HepG2 (cell line): ENCODE results near the gene GRK5.

ENCODE experiments used
- CENPBD1 ChIP-seq: sonication (generic); formaldehyde crosslinking; IDR thresholded peaks from 2 replicates; pipeline ENCODE4 v1.8.0; 2022; ENCODE audit warnings: missing genetic modification reagents, low read depth, mild to moderate bottlenecking, borderline replicate concordance
- RELA ChIP-seq: sonication (generic); formaldehyde crosslinking; IDR thresholded peaks from 2 replicates; pipeline ENCODE4 v1.4.0; 2020; ENCODE audit warnings: missing genetic modification reagents
- STAT6 ChIP-seq: sonication (generic); formaldehyde crosslinking; IDR thresholded peaks from 2 replicates; pipeline ENCODE4 v1.4.0; 2020; ENCODE audit warnings: missing genetic modification reagents, mild to moderate bottlenecking, borderline replicate concordance
- ZNF703 ChIP-seq: sonication (generic); formaldehyde crosslinking; IDR thresholded peaks from 2 replicates; pipeline ENCODE4 v1.5.1; 2020; ENCODE audit warnings: missing genetic modification reagents, mild to moderate bottlenecking, moderate library complexity, borderline replicate concordance

GRCh38 chr10:119331061-119331460 lies 123.7 kb downstream of the GRK5 start:
- TF ChIP-seq ZNF703 (no peak), RELA (CRISPR knock-in tag) (no peak), STAT6 (CRISPR knock-in tag) (no peak), CENPBD1 (CRISPR knock-in tag) (no peak)
